Keratinocyte (primary cell): Measurements from ENCODE around the gene EGFR.

Experiments used
- EZH2 ChIP-seq: IDR thresholded peaks from one replicate; pipeline ENCODE4 v1.6.1; 2012; ENCODE audit warnings: inconsistent platforms, mild to moderate bottlenecking, low read length, moderate library complexity
- TF ChIP-seq, protein P1 (sequence below), 3 experiments: IDR thresholded peaks in 1 of 3; conservative IDR thresholded peaks in 1 of 3; optimal IDR thresholded peaks in 1 of 3; 2 replicates in 2 of 3; 3 replicates in 1 of 3; pipeline versions ENCODE3 to v1.5.1; 2011; ENCODE audit warnings: low read length in 3 of 3, mild to moderate bottlenecking in 3 of 3, moderate library complexity in 2 of 3, control low read depth in 1 of 3, inconsistent platforms in 1 of 3; ENCODE audit not compliant: insufficient read depth in 2 of 3; ENCODE audit errors: extremely low read depth in 1 of 3

DNA sequence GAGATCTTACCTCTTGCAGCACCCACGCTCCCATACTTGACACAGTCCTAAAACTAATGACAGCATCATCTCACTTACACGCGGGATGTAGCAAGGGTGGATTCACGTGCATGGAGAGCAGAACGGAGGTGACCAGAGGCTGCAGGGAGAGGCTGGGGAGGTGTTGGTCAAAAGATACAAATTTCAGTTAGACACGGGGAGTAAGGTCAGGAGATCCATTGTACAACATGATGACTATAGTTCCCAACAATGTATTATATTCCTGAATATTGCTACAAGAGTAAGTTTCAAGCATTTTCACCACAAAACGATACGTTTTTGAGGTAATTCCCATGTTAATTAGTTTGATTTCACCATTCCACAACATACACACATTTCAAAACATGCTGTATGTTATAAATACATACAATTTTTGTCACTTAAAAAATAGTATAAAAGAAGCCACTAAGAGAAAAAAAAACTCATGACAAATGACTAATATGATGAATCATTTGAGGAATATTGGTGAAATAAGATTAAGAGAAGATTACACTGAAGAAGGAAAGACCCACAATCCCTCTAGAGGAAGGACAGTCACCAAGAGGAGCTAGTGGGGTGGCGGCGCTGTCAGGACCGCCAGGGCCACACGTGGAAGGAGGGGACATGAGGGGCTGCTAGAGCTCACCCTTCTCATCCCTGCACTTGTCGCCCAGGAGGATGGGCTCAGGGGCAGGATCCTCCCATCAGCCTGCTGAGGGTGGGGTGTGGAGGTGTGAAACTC lies 49.4 kb upstream of the EGFR start:
- TF ChIP-seq, protein P1, sequence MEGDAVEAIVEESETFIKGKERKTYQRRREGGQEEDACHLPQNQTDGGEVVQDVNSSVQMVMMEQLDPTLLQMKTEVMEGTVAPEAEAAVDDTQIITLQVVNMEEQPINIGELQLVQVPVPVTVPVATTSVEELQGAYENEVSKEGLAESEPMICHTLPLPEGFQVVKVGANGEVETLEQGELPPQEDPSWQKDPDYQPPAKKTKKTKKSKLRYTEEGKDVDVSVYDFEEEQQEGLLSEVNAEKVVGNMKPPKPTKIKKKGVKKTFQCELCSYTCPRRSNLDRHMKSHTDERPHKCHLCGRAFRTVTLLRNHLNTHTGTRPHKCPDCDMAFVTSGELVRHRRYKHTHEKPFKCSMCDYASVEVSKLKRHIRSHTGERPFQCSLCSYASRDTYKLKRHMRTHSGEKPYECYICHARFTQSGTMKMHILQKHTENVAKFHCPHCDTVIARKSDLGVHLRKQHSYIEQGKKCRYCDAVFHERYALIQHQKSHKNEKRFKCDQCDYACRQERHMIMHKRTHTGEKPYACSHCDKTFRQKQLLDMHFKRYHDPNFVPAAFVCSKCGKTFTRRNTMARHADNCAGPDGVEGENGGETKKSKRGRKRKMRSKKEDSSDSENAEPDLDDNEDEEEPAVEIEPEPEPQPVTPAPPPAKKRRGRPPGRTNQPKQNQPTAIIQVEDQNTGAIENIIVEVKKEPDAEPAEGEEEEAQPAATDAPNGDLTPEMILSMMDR (optimal IDR thresholded peaks at IDR 0.05 in 1 of 3, IDR thresholded peaks at IDR 0.05 in 1 of 3, conservative IDR thresholded peaks at IDR 0.05 in 1 of 3; ENCODE audit: extremely low read depth in 1 of 3, insufficient read depth in 2 of 3, low read length in 3 of 3): no peak
- no peak for TF ChIP-seq EZH2
